Neuronal stem cell (in vitro differentiated cells): ENCODE results near the gene GNA14.

ENCODE experiments used
- DNase-seq: peaks from one replicate; pipeline ENCODE4 v3.0.0-alpha.2; 2013; ENCODE audit warnings: low spot score
- H2AFZ ChIP-seq: one replicate; pipeline ENCODE4 v1.6.1; 2013; ENCODE audit warnings: mild to moderate bottlenecking, low read length, inconsistent platforms
- H2AK5ac ChIP-seq: 2 replicates; pipeline ENCODE4 v1.6.1; 2013; ENCODE audit warnings: low read depth, mild to moderate bottlenecking, inconsistent platforms, low read length, moderate library complexity, mixed read lengths
- H2BK120ac ChIP-seq: 2 replicates; pipeline ENCODE4 v1.6.1; 2013; ENCODE audit warnings: low read depth, mild to moderate bottlenecking, inconsistent platforms, low read length, moderate library complexity, mixed read lengths
- H2BK12ac ChIP-seq: one replicate; pipeline ENCODE4 v1.6.1; 2013; ENCODE audit warnings: low read length, inconsistent platforms
- H2BK15ac ChIP-seq: 2 replicates; pipeline ENCODE4 v1.6.1; 2013; ENCODE audit warnings: mild to moderate bottlenecking, low read length, inconsistent platforms, mixed read lengths
- H2BK5ac ChIP-seq: one replicate; pipeline ENCODE4 v1.6.1; 2013; ENCODE audit warnings: inconsistent platforms, mild to moderate bottlenecking, low read length, moderate library complexity
- H3K14ac ChIP-seq: one replicate; pipeline ENCODE4 v1.6.1; 2013; ENCODE audit warnings: low read length, inconsistent platforms
- H3K18ac ChIP-seq: 2 replicates; pipeline ENCODE4 v1.6.1; 2013; ENCODE audit warnings: low read length, inconsistent platforms
- H3K23ac ChIP-seq: 2 replicates; pipeline ENCODE4 v1.6.1; 2013; ENCODE audit warnings: low read depth, mild to moderate bottlenecking, mixed read lengths, low read length, inconsistent platforms; ENCODE audit not compliant: poor library complexity
- H3K27ac ChIP-seq: replicated peaks from 3 replicates; pipeline ENCODE4 v1.5.1; 2013; ENCODE audit warnings: low read length, inconsistent platforms
- H3K27me3 ChIP-seq, 3 experiments: 2 replicates each; pipeline ENCODE4 v1.6.1; 2013; ENCODE audit warnings: low read length in 3 of 3, mild to moderate bottlenecking in 2 of 3, inconsistent platforms in 1 of 3, low read depth in 1 of 3, mixed read lengths in 1 of 3, moderate library complexity in 1 of 3; ENCODE audit not compliant: control insufficient read depth in 3 of 3, insufficient read depth in 3 of 3
- H3K36me3 ChIP-seq, 2 donors: replicated peaks in 1 of 2; 2 replicates each; pipeline ENCODE4 v1.6.1; 2013; ENCODE audit warnings: low read length in 2 of 2; ENCODE audit not compliant: control insufficient read depth in 2 of 2, insufficient read depth in 2 of 2
- H3K4ac ChIP-seq: 2 replicates; pipeline ENCODE4 v1.6.1; 2013; ENCODE audit warnings: inconsistent platforms, mild to moderate bottlenecking, low read length, moderate library complexity
- H3K4me1 ChIP-seq, 2 donors: 1 replicate in 1 of 2; 2 replicates in 1 of 2; pipeline ENCODE4 v1.6.1; 2013; ENCODE audit warnings: low read length in 2 of 2, low read depth in 1 of 2; ENCODE audit not compliant: control insufficient read depth in 2 of 2, insufficient read depth in 1 of 2
- H3K4me2 ChIP-seq: one replicate; pipeline ENCODE4 v1.6.1; 2013; ENCODE audit warnings: mild to moderate bottlenecking, low read length, inconsistent platforms; ENCODE audit not compliant: insufficient read depth, poor library complexity, severe bottlenecking
- H3K4me3 ChIP-seq, 2 donors: 2 replicates each; pipeline ENCODE4 v1.5.1; 2013; ENCODE audit warnings: low read length in 2 of 2, mild to moderate bottlenecking in 2 of 2, inconsistent platforms in 1 of 2, moderate library complexity in 1 of 2
- H3K79me1 ChIP-seq: one replicate; pipeline ENCODE4 v1.6.1; 2013; ENCODE audit warnings: low read depth, mild to moderate bottlenecking, inconsistent platforms, low read length, moderate library complexity
- H3K9ac ChIP-seq: one replicate; pipeline ENCODE4 v1.6.1; 2013; ENCODE audit warnings: mild to moderate bottlenecking, low read depth, low read length, inconsistent platforms; ENCODE audit not compliant: poor library complexity
- H3K9me3 ChIP-seq, 2 donors: replicated peaks in 1 of 2; 2 replicates each; pipeline versions ENCODE3 to v1.6.1; 2013; ENCODE audit warnings: low read length in 2 of 2, mild to moderate bottlenecking in 2 of 2, inconsistent platforms in 1 of 2, low read depth in 1 of 2, mixed read lengths in 1 of 2, moderate library complexity in 1 of 2; ENCODE audit not compliant: control insufficient read depth in 2 of 2, insufficient read depth in 1 of 2
- H4K8ac ChIP-seq: one replicate; pipeline ENCODE4 v1.6.1; 2013; ENCODE audit warnings: low read depth, mild to moderate bottlenecking, inconsistent platforms, low read length, moderate library complexity
- H4K91ac ChIP-seq: one replicate; pipeline ENCODE4 v1.6.1; 2013; ENCODE audit warnings: low read length, low read depth, mild to moderate bottlenecking, inconsistent platforms; ENCODE audit not compliant: poor library complexity
- WGBS, 2 donors: extraction: QIAGEN DNeasy Blood & Tissue Kit; methylation state at CpG; one replicate each; pipeline ENCODE4 v1.1.7; 2013; ENCODE audit warnings: missing lambda C conversion rate in 2 of 2, mixed read lengths in 1 of 2; ENCODE audit not compliant: insufficient read length in 2 of 2, insufficient replicate concordance in 1 of 2; ENCODE audit errors: extremely low coverage in 2 of 2; 5-methylcytosine and 5-hydroxymethylcytosine counted together

GNA14 gene

DNA sequence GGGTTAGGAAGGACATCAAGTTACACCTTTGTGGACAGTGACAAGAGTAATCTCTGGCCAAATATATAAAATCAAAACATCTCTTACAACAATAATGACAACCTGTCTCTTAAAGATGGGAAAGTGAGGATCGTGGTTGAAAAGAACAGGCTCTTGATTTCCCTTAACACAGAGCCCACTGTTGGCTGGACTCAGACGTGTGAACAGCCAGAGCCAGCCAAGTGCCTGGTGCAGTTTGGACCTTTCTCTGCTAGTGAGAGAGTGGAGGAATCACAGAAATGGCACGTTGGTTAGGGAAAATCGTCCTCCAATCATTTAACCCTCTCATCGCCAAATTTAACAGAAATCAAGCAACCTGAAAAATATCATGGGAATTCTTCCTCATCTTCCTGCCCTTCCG, 131.3 kb downstream of the GNA14 start:
- Histone ChIP-seq H4K8ac (no peak overlapping the region), H3K9ac (no peak overlapping the region), H2BK15ac (no peak overlapping the region), H3K36me3 (no peaks in the 10 kb centered on the region), H3K27me3 (no peaks in the 10 kb centered on the region), H3K27ac (no peak overlapping the region), H2BK120ac (no peak overlapping the region), H2BK5ac (no peak overlapping the region), H2AFZ (no peak overlapping the region), H3K79me1 (no peaks in the 10 kb centered on the region), H3K4me2 (no peak overlapping the region), H3K14ac (no peak overlapping the region), H4K91ac (no peak overlapping the region), H3K4ac (no peak overlapping the region), H3K18ac (no peak overlapping the region), H3K23ac (no peak overlapping the region), H3K4me3 (no peak overlapping the region), H2AK5ac (no peak overlapping the region), H3K9me3 (peaks cover 0 to 3% of the 10 kb centered on the region in 2 donors), H2BK12ac (no peak overlapping the region), H3K4me1 (no peaks in the 10 kb centered on the region)
- no peak for DNase-seq
- WGBS, 2 donors, result no CpG with 5 or more reads among the region's 6 CpGs

DNA sequence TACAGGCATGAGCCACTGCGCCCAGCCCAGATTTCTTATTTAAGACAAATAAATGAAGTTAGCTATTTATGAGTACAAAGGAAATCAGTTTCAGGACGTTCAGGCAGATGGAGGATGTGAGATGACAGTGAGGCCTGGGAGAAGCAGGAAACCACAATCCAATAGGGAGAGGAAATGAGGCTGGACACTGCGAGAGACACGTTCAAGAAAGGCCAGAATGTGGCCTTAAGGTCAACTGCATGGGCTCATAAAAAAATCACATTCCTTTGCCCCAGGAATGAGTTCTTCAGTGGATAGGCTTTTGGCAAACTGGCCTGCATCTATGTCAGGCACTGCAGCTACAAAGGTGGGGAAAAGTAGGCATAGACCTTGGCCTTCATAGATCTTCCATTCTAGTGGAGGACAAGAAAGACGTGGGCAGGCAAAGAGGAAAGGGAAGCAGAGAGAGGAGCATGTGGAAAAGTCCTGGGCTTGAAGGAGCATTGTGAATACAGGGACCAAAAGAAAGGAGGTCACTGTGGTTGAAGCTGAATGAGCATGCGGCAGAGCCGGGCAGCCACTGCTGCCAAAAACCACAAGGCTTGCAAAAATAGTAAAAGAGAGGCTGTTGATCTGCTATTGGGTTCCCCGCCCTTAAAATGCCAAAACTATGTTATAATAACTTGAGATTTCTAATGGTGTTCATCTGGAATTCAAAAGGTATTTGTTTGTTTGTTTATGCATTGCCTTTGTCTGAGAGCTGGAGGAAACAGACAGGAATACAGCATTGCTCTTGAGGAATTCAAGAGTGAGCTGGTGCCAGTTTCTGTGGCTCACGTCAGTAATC, 133.0 kb downstream of the GNA14 start:
- Histone ChIP-seq H3K4ac (no peak overlapping the region), H3K4me3 (no peak overlapping the region), H2BK5ac (no peak overlapping the region), H3K23ac (no peak overlapping the region), H3K27ac (no peak overlapping the region), H2AK5ac (no peak overlapping the region), H3K9ac (no peak overlapping the region), H2BK120ac (no peak overlapping the region), H2BK12ac (no peak overlapping the region), H3K4me2 (no peak overlapping the region), H3K14ac (no peak overlapping the region), H3K4me1 (no peaks in the 10 kb centered on the region), H2AFZ (no peak overlapping the region), H3K27me3 (no peaks in the 10 kb centered on the region), H4K91ac (no peak overlapping the region), H2BK15ac (no peak overlapping the region), H3K36me3 (no peaks in the 10 kb centered on the region), H3K79me1 (no peaks in the 10 kb centered on the region), H3K18ac (no peak overlapping the region), H3K9me3 (peaks cover 0 to 3% of the 10 kb centered on the region in 2 donors), H4K8ac (no peak overlapping the region)
- no peak for DNase-seq
- no CpG with 5 or more reads among the region's 9 CpGs for WGBS, 2 donors

DNA sequence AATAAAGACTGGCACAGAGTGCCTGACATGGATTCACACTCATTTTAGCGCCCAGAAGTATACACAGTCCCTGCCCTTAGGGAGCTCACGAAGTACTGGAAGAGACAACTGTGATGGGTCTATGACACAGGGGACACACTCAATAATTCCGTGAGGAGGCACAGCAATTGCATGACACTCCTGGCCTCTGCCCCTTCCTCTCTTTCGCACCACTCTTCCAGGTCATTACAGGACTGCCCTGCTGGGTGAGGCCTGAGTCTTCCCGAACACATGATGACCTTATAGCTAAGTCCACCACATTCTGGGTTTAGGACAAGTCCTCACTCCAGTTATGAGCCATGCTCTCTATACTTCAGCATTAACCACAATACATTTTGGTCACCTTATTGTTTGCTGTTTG, 134.7 kb downstream of the GNA14 start:
- Histone ChIP-seq H2BK5ac (no peak overlapping the region), H2BK12ac (no peak overlapping the region), H3K79me1 (no peaks in the 10 kb centered on the region), H3K36me3 (no peaks in the 10 kb centered on the region), H2BK120ac (no peak overlapping the region), H3K23ac (no peak overlapping the region), H2AFZ (no peak overlapping the region), H3K4me3 (no peak overlapping the region), H3K27me3 (no peaks in the 10 kb centered on the region), H2BK15ac (no peak overlapping the region), H3K9me3 (peaks cover 0 to 3% of the 10 kb centered on the region in 2 donors), H3K18ac (no peak overlapping the region), H3K4ac (no peak overlapping the region), H2AK5ac (no peak overlapping the region), H3K9ac (no peak overlapping the region), H4K8ac (no peak overlapping the region), H3K4me2 (no peak overlapping the region), H3K27ac (no peak overlapping the region), H3K4me1 (no peaks in the 10 kb centered on the region), H3K14ac (no peak overlapping the region), H4K91ac (no peak overlapping the region)
- no peak for DNase-seq
- no CpG with 5 or more reads among the region's 5 CpGs for WGBS, 2 donors

GRCh38 chr9:77512876-77513275, 135.2 kb downstream of the GNA14 start:
- H3K79me1 ChIP-seq, result no peaks in the 10 kb centered on the region
- no peak overlapping the region for H3K4me3 ChIP-seq
- H2AK5ac ChIP-seq, result no peak overlapping the region
- no peak overlapping the region for H2BK5ac ChIP-seq
- no peaks in the 10 kb centered on the region for H3K27me3 ChIP-seq
- no peak overlapping the region for H2AFZ ChIP-seq
- no peak overlapping the region for H3K14ac ChIP-seq
- H2BK120ac ChIP-seq, result no peak overlapping the region
- no peak overlapping the region for H4K8ac ChIP-seq
- H3K9ac ChIP-seq, result no peak overlapping the region
- DNase-seq, result no peak
- H3K4me2 ChIP-seq, result no peak overlapping the region
- no peaks in the 10 kb centered on the region for H3K36me3 ChIP-seq
- H2BK15ac ChIP-seq, result no peak overlapping the region
- peaks cover 0 to 3% of the 10 kb centered on the region in 2 donors for H3K9me3 ChIP-seq
- H3K27ac ChIP-seq, result no peak overlapping the region
- H2BK12ac ChIP-seq, result no peak overlapping the region
- no peak overlapping the region for H3K23ac ChIP-seq
- no peaks in the 10 kb centered on the region for H3K4me1 ChIP-seq
- no peak overlapping the region for H4K91ac ChIP-seq
- H3K18ac ChIP-seq, result no peak overlapping the region
- H3K4ac ChIP-seq, result no peak overlapping the region
